ENCODE measurements around the gene CCDC68. TPM values are rescaled to one million over a fixed set of nuclear protein-coding genes. Genes with fewer than 3 reads are reported as not detected.

CCDC68 gene
- polyA plus RNA-seq, 4 donors = 8.3 to 9.6 (median 9.1) TPM

DNA sequence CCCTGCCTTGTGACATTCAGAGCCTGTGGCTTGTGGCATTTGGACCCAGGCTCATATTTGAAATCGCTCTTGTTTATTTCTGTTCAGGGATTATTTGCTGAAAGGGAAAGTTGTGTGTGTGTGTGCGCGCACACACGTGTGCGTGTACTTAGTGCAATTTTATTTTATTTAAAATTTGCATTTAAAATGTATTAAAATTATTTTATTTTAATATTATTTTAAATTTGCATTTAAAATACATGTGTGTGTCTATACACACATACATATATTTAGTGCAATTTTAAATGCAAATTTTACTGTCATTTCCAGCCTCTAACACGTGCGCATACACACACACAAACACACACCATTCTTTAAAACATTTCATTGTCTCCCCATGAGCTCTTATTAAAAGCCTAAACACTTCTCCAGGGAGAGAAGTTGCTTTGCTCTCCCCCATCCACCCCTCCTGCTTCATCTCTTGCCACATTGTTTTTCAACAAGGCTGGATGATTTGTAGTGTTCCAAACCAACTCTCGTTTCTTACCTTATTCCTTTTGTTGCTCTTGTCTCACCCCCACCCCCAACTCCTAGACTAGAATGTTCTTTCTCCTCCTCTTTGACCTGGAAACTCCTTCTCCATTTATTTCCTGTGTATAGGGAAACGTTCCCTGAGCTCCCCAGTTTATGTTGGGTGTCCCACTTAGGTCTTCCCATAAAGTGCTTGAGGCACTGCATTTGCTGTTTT is 3.8 kb upstream of the CCDC68 start:
- DNase-seq (ENCODE audit: low read depth in 4 of 4, low spot score in 3 of 4) = no peak

DNA sequence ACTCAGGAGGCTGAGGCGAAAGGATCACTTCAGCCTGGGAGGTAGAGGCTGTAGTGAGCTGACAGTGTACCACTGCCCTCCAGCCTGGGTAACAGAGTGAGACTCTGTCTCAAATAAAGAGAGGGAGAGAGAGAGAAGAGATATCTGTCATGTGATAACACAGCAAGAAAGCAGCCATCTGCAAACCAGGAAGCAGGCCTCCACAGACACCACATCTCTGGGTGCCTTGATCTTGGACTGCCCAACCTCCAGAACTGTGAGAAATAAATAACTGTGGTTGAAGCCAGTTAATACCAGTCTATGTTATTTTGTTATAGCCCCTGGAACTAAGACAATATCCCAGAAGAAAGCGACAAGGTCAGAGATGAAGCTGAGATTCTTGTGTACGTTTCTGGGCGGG is 2.6 kb upstream of the CCDC68 start:
- no peak for DNase-seq (ENCODE audit: low read depth in 4 of 4, low spot score in 3 of 4)

DNA sequence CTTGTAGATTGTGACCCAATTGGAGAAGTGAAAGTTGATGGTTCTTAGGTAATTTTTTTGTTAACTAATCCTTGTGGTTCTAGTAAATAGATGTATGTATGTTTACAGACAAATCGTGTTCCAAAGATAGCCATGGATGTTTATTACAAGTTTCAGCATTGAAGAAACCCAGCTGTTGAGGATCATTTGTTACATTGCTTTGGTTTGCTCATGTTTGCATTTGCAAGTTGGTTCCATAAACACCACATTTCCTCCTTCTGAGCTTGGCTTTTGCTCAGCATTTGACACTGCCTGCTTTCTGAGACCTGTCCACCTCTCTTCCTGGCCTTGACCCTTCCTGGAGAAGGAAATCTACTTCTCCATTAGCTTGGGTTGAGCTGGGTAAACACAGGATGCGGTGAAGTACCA is 1.8 kb upstream of the CCDC68 start:
- peak in 1 of 4 donors; percentile 23 for DNase-seq (ENCODE audit: low read depth in 4 of 4, low spot score in 3 of 4)

GRCh38 chr18:54960197-54960596 is 936 bp upstream of the CCDC68 start:
- DNase-seq (ENCODE audit: low read depth in 4 of 4, low spot score in 3 of 4) = no peak

- DNase-seq (ENCODE audit: low read depth in 4 of 4, low spot score in 3 of 4) = no peak
Measured at GRCh38 chr18:54957996-54958395, 1.3 kb downstream of the CCDC68 start.

GRCh38 chr18:54957296-54957832 is 1.9 kb downstream of the CCDC68 start:
- DNase-seq (ENCODE audit: low read depth in 4 of 4, low spot score in 3 of 4) = no peak

DNA sequence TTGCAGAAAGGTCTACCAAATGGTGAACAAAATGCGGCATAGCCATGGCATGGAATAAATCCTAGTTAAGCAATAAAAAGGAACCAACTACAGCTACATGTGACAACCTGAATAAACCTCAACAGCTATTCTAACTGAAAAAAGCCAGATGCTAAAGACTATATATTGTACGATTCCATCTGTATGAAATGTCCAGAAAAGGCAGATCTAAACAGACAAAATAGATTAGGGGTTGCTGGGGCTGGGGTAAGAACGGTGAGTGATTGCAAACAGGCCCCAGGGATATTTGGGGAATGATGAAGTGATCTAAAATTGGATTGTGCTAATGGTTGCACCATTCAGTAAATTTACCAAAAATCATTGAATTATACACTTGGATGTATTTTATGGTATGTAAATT is 2.8 kb downstream of the CCDC68 start:
- no peak for DNase-seq (ENCODE audit: low read depth in 4 of 4, low spot score in 3 of 4)

- no peak for DNase-seq (ENCODE audit: low read depth in 4 of 4, low spot score in 3 of 4)
Measured at GRCh38 chr18:54952026-54952425, 7.2 kb downstream of the CCDC68 start.

DNA sequence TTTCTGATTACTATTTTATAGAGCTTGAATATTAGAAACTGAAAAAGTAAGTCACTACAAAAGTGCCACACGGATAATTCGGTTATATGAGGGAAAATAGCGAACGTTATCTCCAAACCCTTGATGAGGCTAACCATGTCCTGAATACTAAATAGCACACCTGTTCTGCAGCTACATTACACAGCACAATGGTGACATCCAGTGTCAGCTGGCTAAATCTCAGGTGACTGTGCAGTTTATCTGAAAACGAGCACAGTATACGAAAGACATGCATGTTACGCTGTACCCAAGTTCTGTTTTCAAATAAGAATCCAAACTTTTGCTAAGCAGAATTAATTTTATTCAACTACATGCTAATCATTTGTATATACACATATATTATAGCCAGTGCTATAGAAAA is 9.0 kb downstream of the CCDC68 start:
- DNase-seq (ENCODE audit: low read depth in 4 of 4, low spot score in 3 of 4) = no peak

DNA sequence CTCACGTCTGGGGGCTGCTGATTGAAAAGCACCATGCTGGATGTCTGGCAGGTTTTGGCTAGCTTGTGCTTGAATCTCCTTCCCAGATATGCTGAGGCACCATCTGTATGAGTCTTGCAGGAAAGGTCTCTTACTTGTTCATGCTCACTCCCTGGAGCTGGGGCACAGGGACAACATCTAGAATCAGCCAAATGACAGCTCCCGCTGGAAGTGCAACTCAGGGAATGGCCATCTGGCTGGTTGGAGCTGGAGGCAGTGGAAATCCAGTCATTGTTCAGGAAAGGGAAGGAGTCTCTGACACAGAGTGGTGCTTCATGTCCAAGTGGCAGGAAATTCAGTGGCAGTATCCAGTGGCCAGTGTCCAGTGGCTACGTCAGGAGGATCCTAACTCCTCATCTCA is 9.7 kb downstream of the CCDC68 start:
- DNase-seq (ENCODE audit: low read depth in 4 of 4, low spot score in 3 of 4) = no peak

DNA sequence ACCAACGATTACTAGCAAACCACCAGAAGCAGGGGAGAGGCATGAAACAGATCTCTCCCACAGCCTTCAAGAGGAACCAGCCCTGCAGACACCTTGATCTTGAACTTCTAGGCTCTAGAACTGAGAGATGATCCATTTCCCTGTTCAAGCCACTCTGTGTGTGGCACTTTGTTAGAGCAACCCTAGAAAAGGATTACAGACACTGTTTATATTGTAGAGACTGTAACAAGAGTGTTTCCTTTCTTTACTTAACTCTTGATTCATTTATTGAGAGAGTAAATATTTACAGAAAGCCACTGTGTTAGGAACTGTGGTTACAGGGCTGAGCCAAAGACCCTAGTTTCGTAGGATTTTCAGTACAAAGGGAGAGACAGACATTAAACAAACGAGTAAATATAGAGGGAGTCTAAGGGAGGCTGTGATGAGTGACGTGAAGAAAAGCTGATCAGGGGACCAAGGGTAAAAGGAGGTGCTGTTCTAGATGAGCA is 10.9 kb downstream of the CCDC68 start:
- DNase-seq (ENCODE audit: low read depth in 4 of 4, low spot score in 3 of 4) = no peak

GRCh38 chr18:54947091-54947490 is 12.2 kb downstream of the CCDC68 start:
- DNase-seq (ENCODE audit: low read depth in 4 of 4, low spot score in 3 of 4) = no peak

- DNase-seq (ENCODE audit: low read depth in 4 of 4, low spot score in 3 of 4) = no peak
Measured at GRCh38 chr18:54946149-54946581, 13.1 kb downstream of the CCDC68 start.

DNA sequence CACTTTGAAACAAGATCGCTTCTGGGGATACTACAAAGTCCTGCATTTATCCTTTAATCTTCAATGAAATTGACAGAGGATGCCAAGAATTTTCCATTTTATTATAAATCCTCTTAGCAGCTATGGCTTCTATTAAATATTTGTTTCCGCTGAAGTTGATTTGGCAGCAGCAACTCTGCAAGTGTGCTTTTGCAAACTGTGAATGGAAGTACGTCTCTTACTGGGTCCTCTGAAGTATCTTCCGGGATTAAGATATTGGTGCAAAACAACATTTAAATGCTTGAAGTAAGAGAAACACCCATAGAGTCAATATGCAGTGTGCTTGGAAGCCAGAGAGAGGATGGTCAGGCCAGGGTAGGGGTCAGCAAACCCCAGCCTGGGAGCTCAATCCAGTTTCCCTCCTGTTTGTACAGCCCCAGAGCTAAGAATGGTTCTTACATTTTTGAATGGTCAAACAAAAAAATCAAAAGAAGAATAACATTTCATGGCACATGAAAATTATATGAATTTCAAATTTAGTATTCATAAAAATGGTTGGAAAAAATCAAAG is 13.6 kb downstream of the CCDC68 start:
- DNase-seq (ENCODE audit: low read depth in 4 of 4, low spot score in 3 of 4) = no peak

GRCh38 chr18:54942569-54942968 is 16.7 kb downstream of the CCDC68 start:
- DNase-seq (ENCODE audit: low read depth in 4 of 4, low spot score in 3 of 4) = no peak

DNA sequence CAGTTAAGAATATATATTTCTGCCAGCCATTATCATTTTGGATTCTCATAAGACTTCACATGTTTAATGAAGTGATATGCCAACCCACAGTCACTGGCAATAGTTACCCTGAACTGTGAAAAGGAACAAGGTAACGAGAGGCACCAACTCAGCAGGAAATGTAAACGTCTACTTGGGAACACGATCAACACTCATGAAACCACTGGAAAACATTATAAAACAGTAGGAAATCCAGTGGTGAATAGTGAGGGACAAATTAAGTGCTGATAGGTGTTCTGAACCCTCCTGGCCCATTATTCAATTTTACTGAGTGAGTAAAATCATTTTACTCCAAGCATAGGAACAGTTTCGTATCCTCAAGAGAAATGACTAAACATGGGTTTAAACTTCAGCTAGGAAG is 17.1 kb downstream of the CCDC68 start:
- no peak for DNase-seq (ENCODE audit: low read depth in 4 of 4, low spot score in 3 of 4)

DNA sequence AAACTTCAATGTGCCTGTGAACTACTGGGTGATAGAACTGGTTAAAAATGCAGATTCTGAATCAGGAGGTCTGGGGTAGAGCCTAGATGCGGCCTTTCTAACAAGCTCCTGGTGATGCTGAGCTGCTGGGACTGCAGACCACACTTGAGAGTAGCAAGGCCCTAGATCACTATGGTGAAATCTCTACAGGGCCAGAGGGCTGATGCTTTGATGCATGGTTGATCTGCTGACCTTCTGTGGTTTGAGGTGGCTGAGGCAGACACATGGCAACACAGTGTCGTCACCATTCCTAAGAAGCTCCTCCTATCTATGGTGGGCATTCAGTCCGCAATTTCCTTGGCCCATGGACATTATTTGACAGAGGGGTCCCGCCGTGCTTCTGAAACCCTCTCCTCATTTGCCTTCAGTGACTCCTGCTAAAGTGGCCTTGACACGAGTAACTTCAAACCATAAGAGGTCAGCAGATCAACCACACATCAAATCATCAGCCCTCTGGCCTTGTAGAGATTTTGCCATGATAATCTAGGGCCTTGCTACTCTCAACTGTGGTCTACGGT is 19.8 kb downstream of the CCDC68 start:
- DNase-seq (ENCODE audit: low read depth in 4 of 4, low spot score in 3 of 4) = no peak

DNA sequence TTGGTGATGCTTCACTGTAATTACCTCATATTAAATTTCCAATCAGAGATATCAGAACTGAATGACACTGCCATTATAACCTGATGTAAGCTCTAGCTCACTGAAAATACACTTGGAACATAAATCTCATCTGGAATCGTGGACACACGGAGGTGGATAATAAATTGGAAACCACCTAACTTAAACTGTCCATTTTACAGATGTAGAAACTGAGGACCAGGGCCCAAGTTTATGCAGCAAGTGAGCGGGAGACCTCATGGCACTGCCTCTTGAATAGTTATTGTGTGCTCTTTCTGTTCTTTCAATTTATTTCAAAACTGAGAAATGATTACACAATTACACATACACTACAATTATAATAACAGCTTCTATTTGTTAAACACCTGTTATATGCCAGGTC is 20.8 kb downstream of the CCDC68 start:
- DNase-seq (ENCODE audit: low read depth in 4 of 4, low spot score in 3 of 4) = no peak

GRCh38 chr18:54932472-54932871 is 26.8 kb downstream of the CCDC68 start:
- no peak for DNase-seq (ENCODE audit: low read depth in 4 of 4, low spot score in 3 of 4)

DNA sequence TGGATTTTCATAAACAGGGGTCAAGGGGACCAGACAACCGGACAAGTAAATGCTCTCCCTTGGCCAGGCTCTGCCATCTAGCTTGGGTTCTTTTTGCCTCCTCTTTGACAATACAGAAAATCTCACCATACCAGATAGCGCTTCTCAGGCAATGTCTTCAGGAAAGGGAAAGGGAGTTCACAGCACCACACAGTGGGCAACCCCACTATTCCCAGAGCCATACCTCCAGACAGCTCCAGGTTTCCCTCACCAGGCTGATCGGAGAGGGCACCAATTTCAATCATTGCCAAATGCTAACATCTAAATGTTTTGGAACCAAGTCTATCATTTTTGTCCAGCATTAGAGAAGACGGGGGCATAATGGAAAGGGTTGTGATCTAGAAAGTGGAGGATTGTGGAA is 28.1 kb downstream of the CCDC68 start:
- DNase-seq (ENCODE audit: low read depth in 4 of 4, low spot score in 3 of 4) = no peak

- no peak for DNase-seq (ENCODE audit: low read depth in 4 of 4, low spot score in 3 of 4)
Measured at GRCh38 chr18:54928236-54928635, 31.0 kb downstream of the CCDC68 start.
